NCI-H2081 treated with DMSO at 0.1 percent for 48 hours (cell line): ENCODE results near the gene SH3TC1.

Experiments
- DNase-seq: peaks from one replicate; lab custom pipeline; 2025; lab: John Stamatoyannopoulos, UW

The SH3TC1 gene

DNA sequence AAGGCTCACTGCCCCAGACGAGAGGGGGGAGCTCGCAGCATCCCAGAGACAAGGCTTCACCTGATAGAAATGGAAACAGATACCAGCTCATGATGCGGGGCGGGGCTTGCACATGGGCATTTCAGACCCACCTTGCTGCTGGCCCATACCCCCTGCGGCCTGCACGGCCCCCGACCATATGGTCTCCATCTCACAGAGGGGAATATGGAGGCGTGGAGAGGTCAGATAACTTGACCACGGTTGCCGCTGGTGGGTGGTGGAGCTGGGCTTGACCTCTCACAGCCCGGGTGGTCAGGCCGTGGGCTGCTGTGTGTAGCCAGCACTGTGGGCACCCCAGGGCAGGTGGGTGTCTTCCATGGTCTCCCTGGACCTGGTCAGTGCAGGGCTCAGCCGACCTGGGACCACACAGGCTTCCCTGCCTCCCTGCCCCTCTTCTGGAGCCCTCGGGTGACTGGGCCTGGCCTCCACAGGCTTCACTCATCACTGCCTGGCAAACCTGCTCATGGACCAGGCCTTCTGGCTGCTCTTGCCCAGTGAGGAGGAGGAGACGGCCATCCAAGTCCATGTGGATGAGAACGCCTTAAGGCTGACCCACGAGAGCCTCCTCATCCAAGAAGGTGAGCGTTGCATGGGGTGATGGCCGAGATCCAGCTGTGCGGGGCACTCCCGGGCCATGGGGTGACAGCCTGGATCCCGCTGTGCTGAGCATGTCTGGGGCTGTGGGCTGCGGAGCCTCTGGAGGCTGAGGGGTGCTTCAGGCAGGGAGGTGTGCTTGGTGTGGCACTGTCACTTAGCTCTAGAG is 16.8 kb downstream of the SH3TC1 start:
- DNase-seq: no peak

- DNase-seq: no peak
Measured at GRCh38 chr4:8216443-8217245, 17.6 kb downstream of the SH3TC1 start.

DNA sequence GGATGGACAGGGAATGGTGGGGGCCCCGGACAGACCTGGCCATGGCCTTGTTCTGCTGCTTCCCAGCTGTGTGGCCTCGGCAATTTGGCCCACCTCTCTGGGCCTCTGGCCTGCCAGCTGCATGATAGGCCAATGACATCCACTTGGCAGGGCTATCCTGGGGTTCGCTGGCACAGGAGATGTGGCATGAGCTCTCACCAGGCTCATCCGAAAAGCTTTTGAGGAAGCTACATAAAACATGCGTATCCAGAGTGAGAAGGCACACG is 18.1 kb downstream of the SH3TC1 start:
- DNase-seq: no peak

GRCh38 chr4:8217871-8218270 is 18.8 kb downstream of the SH3TC1 start:
- no peak for DNase-seq

DNA sequence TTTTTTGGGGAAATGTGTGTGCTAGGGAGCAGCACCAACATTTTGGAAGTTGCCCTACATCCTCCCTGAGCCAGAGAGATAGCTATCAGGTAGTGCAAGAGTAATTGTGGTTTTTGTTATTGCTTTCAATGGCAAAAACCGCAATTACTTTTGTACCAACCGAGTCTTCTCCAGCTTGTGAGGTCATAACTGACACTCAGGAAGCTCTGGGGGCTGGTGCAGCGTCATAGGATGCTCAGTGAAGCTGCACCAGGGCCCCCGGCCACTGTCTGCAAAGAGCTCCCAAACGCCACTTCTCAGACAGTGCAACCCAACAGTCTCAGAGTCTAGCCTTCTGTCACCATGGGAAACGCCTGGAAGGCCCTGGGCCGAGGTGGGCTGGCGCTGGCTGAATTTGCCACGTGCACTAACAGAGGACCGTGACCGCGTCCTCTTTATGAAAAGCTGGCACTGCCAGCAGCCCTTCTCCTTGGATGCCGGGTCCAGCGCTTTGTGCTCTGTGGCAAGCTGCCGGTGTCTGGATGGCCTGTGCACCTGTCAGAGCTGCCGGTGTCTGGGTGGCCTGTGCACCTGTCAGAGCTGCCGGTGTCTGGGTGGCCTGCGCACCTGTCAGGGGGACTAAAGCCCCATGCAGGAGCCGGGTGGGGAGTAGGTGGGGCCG is 19.4 kb downstream of the SH3TC1 start:
- DNase-seq: peak; percentile 11

- no peak for DNase-seq
Measured at GRCh38 chr4:8219236-8219635, 20.1 kb downstream of the SH3TC1 start.

- DNase-seq: no peak
Measured at GRCh38 chr4:8220661-8221450, 21.8 kb downstream of the SH3TC1 start.

DNA sequence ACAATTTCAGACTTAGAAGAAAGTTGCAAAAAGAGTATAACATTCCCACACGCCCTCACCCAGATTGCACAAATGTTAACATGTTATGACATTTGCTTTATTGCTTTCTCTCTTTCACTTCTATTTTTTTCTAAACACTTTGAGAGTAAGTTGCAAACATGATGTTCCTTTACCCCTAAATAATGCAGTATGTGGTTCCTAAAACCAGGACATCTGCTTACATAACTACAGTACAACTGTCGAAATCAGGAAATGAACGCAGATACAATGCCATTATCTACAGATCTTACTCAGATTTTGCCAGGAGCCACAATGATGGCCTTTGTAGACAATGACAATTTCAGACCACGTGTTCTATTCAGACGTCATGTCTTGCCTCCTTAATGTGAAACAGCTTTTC is 22.4 kb downstream of the SH3TC1 start:
- no peak for DNase-seq

DNA sequence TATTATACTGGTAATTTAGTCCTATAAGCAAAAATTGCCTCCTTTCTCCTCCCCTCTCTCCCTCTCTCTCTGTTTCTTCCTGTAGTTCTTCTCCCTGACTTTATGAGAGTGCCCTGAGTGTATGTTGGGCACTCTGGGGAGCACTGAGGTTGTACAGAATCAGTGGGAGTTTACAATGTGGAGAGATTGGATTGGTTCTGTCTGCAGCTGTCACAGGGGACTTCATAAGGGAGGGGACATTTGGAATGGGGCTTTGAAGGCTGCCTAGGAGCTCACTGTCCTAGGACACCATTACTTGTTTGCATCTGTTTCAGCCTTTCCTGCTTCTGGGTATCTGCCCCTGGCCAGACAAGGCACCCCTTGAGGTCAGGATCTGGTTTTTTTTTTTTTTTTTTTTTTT is 22.9 kb downstream of the SH3TC1 start:
- DNase-seq: no peak

DNA sequence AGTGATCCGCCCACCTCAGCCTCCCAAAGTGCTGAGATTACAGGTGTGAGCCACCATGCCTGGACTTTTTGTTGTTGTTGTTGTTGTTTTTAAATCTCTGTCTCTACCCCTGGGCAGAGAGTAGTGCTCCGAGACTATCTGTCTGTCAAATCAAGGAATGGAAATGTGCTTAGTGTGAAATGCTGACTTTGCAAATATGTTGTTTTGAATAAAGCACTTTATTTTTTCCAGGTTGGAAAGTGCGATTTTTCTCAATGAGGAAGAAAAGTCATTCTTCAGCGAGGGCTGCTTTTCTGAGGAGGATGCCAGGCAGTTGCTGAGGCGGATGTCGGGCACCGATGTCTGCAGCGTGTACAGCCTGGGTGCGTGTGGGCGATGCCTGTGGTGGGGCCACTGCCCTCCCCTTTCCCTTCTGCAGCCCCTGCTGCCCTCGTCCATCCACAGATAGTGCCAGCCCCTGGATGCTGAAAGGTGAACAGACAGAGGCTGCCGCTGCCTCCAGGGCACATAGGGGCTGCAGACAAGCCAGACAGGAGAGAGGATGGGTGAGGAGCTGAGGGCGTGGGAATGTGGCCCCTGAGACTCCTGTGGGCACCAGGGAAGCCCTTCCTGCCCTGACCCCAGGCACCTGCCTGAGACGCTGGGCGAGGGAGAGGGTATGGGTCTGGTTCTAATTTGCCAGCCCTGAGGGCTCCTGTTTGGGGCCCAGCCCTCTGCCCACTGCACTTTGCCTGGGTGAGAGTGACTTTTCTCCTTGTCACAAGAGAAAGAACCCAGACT is 23.7 kb downstream of the SH3TC1 start:
- DNase-seq: no peak

DNA sequence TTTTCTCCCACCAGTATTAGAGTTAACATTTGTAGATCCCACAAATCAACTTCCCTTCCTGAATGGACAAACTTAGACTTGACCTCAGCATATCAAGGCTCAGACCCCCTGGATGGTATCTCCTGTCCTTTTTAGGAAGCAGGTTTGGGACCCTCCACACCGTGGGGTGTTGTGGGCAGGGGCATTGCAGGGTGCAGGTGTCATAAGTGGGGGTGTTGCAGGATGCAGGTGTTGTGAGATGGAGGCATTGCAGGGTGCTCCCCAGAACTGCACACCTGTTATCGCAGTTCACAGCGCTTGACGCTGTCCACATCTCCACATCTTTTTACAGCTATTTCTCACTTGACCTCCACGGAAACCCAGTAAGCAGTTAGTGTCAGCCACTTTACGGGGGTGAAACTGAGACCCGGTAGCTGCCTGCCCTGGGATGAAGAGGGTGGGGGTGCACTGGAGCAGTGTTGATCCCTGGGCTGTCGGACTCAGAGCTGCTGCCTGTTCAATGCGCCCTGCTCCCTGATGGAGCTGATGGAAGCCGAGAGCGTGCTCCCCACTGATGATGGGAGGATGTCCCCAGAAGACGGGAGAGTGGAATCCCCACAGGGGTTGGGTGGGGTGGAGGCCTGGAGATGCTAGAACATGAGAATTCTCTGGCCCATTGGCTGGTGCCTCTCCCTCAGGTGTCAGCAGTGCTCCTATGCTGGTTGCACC is 25.3 kb downstream of the SH3TC1 start:
- DNase-seq: no peak

GRCh38 chr4:8224975-8225625 is 26.0 kb downstream of the SH3TC1 start:
- DNase-seq: no peak

DNA sequence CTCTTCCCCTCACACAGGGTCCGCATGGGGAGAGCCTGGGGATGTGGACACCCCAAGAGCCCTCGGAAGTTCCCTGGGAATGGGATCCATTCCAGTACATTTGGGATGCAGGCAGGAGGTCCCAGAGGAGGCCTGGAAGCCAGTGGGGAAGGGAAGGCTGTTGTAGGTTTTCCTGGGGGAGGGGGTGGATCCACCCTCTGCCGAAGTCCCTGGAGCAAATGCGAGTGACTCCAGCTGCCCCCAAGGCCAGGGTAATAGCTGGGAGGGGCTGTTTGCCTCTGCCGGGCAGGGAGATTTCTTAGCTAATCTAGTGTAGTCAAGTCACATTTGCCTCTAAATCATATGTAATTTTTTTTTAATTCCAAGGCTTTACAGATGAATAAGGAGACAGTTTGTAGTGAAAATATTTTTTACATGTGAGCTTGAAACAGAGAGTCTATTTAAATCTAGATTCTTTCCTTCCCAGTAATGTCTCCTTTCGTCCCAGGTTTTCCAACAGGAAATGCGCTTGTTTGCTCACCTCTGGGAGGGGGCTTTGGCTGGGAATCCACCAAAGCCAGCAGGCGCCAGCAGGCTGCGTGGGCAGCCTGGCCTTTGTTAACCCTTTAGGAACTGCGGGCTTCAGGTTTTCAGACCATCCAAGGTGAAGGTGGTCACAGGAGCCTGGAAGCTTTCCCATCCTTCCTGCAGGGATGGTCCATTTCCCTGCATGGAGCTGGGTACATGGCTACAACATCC is 26.8 kb downstream of the SH3TC1 start:
- peak; percentile 72 for DNase-seq

- no peak for DNase-seq
Measured at GRCh38 chr4:8227201-8227770, 28.2 kb downstream of the SH3TC1 start.

GRCh38 chr4:8227771-8228318 is 28.8 kb downstream of the SH3TC1 start:
- DNase-seq: no peak

DNA sequence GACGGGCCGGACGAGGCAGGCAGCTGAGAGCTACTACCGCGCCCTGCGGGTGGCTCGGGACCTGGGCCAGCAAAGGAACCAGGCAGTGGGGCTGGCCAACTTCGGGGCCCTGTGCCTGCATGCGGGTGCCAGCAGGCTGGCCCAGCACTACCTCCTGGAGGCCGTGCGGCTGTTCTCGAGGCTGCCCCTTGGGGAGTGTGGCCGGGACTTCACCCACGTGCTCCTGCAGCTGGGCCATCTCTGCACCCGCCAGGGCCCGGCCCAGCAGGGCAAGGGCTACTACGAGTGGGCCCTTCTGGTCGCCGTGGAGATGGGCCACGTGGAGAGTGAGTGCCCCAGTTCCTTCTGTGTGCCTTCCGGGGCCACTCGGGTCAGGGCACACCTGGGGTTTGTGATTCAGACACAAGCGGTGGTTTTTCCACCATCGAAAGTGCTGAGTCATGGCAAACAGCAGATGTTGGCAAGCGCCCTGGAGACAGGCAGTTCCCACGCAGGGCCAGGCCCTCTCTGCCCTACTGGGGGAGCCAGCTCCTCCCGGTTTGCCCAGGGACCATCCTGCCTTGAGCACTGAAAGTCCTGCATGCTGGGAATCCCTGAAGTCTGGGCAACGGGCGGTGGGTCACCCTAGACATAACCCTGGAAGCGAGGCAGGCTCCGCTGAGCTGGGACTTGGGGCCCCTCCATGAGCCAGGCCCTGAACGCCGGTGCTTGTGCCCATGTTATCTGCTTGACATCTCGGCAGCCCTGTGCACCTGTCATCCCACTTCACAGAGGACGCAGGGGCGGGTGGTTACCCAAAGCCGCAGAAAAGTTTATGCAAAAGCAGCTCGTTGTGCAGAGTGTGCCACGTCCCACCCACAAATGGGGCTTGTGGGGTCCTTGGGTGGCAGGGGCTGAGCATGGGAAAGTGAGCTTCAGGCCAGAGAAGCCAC is 29.5 kb downstream of the SH3TC1 start:
- DNase-seq: no peak

- DNase-seq: no peak
Measured at GRCh38 chr4:8229331-8229975, 30.4 kb downstream of the SH3TC1 start.
